ENCODE results near the gene RNF43. TPM values are rescaled to one million over a fixed set of nuclear protein-coding genes. Genes with fewer than 3 reads are reported as not detected.
"Not testable (repeated sequence)": the region's sequence is repeated elsewhere in the genome, so short reads cannot be mapped to it uniquely, and the experiment has no call there.

The RNF43 gene
- total RNA-seq, 1 donor from 2014 or later, result 4.4 TPM

- DNase-seq (ENCODE audit: missing footprints) (no peak), ATAC-seq (no peak)
- intact Hi-C loops (cut with DNase I), result loop anchor here (10.0 kb wide), 1 partner anchor 87 kb away; the partner anchor contains the start of gene TSPOAP1
Observed at GRCh38 chr17:58412064-58412703, 5.2 kb downstream of the RNF43 start.

- no peak for ATAC-seq
- no peak for DNase-seq (ENCODE audit: missing footprints)
Observed at GRCh38 chr17:58411408-58411894, 5.9 kb downstream of the RNF43 start.

GRCh38 chr17:58410714-58411407, 6.5 kb downstream of the RNF43 start:
- ATAC-seq (no peak), DNase-seq (ENCODE audit: missing footprints) (no peak)
- intact Hi-C loops (cut with DNase I), result loop anchor here (10.0 kb wide), 1 partner anchor 86 kb away; the partner anchor contains the start of gene TSPOAP1

More at GRCh38 chr17:58411408-58411894, 5.9 kb downstream of the RNF43 start:
- intact Hi-C loops (cut with DNase I), result loop anchor here (10.0 kb wide), 1 partner anchor 87 kb away; the partner anchor contains the start of gene TSPOAP1

- intact Hi-C loops (cut with DNase I), result no loop called here
- DNase-seq (ENCODE audit: missing footprints) (no peak), ATAC-seq (no peak)
Observed at GRCh38 chr17:58409432-58409831, 7.9 kb downstream of the RNF43 start.

- intact Hi-C loops (cut with DNase I), result no loop called here
- no peak for ATAC-seq
- no peak for DNase-seq (ENCODE audit: missing footprints)
Observed at GRCh38 chr17:58403311-58403710, 14.0 kb downstream of the RNF43 start.

- no peak for DNase-seq (ENCODE audit: missing footprints)
- intact Hi-C loops (cut with DNase I), result no loop called here
- ATAC-seq, result no peak
Observed at GRCh38 chr17:58402679-58403078, 14.7 kb downstream of the RNF43 start.

GRCh38 chr17:58402047-58402446, 15.3 kb downstream of the RNF43 start:
- intact Hi-C loops (cut with DNase I), result no loop called here
- no peak for ATAC-seq
- DNase-seq (ENCODE audit: missing footprints), result no peak

GRCh38 chr17:58401287-58401686, 16.0 kb downstream of the RNF43 start:
- no peak for DNase-seq (ENCODE audit: missing footprints)
- intact Hi-C loops (cut with DNase I), result no loop called here
- ATAC-seq, result no peak

GRCh38 chr17:58400826-58401225, 16.5 kb downstream of the RNF43 start:
- intact Hi-C loops (cut with DNase I), result no loop called here
- ATAC-seq (no peak), DNase-seq (ENCODE audit: missing footprints) (no peak)

- intact Hi-C loops (cut with DNase I), result no loop called here
- DNase-seq (ENCODE audit: missing footprints) (no peak), ATAC-seq (no peak)
Observed at GRCh38 chr17:58399974-58400373, 17.4 kb downstream of the RNF43 start.

GRCh38 chr17:58398574-58399266, 18.6 kb downstream of the RNF43 start:
- ATAC-seq (no peak), DNase-seq (ENCODE audit: missing footprints) (no peak)
- intact Hi-C loops (cut with DNase I), result no loop called here

GRCh38 chr17:58397421-58397820, 19.9 kb downstream of the RNF43 start:
- intact Hi-C loops (cut with DNase I); ATAC-seq; DNase-seq (ENCODE audit: missing footprints): not testable (repeated sequence)

- no peak for ATAC-seq
- intact Hi-C loops (cut with DNase I), result no loop called here
- DNase-seq (ENCODE audit: missing footprints), result no peak
Observed at GRCh38 chr17:58396173-58396572, 21.2 kb downstream of the RNF43 start.

- intact Hi-C loops (cut with DNase I), result no loop called here
- ATAC-seq, result no peak
- no peak for DNase-seq (ENCODE audit: missing footprints)
Observed at GRCh38 chr17:58394534-58395223, 22.7 kb downstream of the RNF43 start.

- DNase-seq (ENCODE audit: missing footprints), result no peak
- intact Hi-C loops (cut with DNase I), result no loop called here
- ATAC-seq, result no peak
Observed at GRCh38 chr17:58391302-58391984, 25.9 kb downstream of the RNF43 start.

- no peak for ATAC-seq
- intact Hi-C loops (cut with DNase I), result no loop called here
- DNase-seq (ENCODE audit: missing footprints), result no peak
Observed at GRCh38 chr17:58390884-58391283, 26.4 kb downstream of the RNF43 start.

- DNase-seq (ENCODE audit: missing footprints) (no peak), ATAC-seq (no peak)
- intact Hi-C loops (cut with DNase I), result no loop called here
Observed at GRCh38 chr17:58388302-58389190, 28.8 kb downstream of the RNF43 start.

GRCh38 chr17:58387834-58388233, 29.5 kb downstream of the RNF43 start:
- no peak for ATAC-seq
- intact Hi-C loops (cut with DNase I), result no loop called here

More at GRCh38 chr17:58387834-58388233, 29.5 kb downstream of the RNF43 start:
- no peak for DNase-seq (ENCODE audit: missing footprints)

All from Right ventricle myocardium inferior (tissue), 1 donor.